HTR-8/SVneo (cell line): ENCODE data around the gene BMP2K.

Experiments
- DNase-seq: peaks from one replicate; pipeline ENCODE4 v3.0.0; 2011; ENCODE audit warnings: low spot score, mixed read lengths; ENCODE audit not compliant: insufficient read length
- FAIRE-seq: peaks from 2 replicates; lab custom pipeline; 2011; peaks lifted over from hg19 to GRCh38; lab: Jason Lieb, UNC

BMP2K gene

DNA sequence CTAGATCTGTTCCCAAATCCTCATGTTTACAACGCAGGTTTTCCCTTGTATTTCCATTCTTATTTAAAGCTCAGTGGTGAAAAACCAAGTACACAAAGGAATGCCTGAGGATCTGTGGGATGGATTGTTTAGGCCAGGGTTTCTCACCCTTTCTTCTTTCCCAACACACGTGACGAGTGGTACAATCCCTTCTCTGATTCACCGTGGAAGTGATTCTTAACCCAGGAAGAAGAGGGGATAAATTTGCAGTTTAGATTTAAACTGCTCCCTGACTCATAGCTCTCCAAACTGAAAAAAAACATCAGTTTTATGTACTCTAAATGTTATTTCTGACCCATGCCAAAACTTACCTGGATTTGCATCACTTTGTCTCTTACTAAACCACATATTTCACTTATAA is 146.1 kb downstream of the BMP2K start:
- DNase-seq (no peak), FAIRE-seq (no peak)

DNA sequence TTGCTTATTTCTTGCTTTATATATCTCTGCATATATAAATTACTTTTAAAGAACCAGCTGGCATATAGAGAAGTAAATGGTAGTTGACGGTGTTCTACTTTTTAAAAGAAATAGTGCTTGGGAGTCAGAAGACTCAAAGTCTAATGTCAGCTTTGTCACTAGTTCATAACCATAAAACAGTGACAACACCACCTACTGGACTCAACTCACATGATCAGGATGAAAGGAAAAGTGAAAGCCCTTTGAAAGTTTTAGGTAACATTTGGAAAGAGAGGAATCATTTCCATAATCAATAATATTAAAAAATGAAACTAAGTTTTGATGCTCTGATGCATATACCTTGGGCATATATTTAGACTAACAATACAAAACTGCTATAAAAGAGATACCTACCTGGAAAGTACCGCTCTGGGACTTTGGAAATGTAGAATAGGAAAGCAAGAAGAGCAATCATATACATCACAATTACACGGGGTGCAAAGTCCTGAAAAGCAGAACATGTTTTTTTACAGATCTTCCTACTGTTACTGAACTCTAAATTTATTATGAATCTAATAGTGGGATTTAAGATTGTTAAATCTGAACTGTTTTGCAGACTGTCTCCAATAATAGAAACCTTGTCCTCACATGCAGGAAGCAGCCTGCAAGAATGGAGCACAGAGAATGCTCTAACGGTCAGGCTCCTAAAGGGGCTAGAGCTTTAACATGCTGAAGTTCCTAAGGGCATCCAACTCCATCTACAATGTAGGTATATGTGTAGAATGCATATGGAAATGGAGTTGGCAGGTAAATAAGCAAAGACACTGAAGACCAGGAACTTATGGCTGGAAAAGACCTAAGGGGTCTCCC is 147.5 kb downstream of the BMP2K start:
- no peak for FAIRE-seq
- no peak for DNase-seq

DNA sequence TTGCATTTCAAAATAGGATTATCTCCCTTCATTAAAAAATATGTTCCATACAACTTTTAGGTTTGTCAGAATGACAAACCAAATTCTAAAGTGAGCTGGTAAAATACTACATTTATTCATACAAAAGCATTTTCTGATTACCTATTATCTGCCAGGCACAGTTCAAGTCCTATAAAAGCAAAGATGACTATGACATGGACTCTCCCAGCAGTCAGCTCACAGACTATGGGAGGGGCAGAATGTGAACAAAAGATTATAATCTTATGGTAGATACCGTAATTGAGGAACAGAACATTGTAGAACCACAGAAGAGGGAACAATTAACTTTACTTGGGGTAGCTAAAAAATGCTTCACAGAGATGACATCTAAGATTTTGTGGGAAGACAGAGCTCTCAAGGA is 150.7 kb downstream of the BMP2K start:
- no peak for DNase-seq
- no peak for FAIRE-seq

DNA sequence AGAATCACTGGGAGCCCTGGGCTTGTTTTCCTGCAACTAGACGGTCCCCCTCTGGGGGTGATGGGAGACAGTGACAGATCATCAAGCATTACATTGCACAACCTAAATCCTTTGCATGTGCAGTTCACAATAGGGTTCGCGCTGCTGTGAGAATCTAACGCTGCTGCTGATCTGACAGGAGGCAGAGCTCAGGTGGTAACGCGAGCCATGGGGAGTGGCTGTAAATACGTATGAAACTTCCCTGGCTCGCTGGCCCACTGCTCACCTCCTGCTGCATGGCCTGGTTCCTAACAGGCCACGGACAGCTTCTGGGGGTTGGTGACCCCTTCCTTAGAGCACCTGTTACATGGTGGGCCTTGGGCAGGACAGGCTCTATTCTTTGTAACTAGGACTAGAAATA is 152.7 kb downstream of the BMP2K start:
- DNase-seq = no peak
- no peak for FAIRE-seq

DNA sequence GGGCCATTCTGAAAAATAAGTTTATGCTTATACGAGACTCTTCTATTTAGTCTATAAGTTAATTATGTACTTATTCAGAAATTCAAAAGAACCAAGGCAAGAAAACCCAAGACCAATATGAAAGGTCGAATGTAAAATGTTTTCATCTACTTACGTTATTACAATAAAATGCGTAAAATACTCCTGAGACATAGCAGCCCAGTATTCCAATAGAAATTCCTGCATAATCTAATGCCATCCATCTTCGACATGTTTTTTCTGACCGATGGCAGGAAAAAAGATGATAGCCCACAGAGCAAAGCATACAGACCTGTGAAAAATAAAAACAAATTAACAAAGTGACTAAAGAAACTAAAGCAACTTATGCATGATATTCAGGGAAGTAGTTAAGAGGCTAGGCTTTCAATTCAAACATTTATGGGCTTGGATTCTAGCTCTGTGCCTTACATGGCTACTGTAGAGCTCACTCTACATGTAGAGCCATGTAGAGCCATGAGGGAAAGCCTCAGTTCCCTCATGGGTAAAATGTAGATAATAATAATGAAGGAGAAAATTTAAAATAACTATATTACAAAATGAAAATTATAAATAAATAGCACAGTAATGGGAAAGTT is 154.0 kb downstream of the BMP2K start:
- DNase-seq (no peak), FAIRE-seq (no peak)

DNA sequence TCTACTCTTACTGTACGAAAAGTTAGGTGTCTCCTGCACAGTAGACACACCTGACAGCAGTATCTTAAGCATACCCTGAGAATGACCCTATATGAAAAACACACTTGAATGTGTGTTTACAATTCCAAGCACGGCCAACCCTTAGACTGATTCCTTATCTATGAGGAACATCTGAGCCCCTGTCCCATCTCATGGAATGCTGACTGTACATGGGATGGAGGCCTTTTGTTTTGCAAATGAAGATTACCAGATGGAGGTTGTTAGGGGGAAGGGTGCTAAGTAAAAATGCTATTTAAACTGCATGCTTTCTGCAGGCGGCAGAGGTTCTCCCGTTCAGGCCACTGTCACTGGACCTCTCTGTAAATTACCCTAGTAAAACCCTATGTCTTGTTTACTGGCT is 160.8 kb downstream of the BMP2K start:
- no peak for DNase-seq
- FAIRE-seq = no peak

DNA sequence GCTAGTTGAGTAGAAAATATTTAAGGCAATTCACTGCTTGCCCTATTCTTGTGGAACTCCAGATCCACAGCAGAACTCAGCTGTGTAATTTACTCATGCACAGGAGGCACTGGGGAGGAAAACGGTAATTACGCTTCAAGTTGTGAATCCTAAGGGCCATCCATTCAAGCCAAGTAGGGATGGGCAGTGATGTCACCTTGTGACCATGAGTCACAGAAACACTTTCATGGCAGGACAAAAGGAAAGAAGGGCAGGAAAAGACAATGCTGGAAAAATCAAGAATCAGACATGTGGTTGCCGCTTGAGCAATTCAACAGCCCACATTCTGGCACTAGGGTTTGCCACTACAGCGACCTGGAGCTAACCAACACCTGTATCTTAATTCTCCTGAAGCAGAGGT is 161.7 kb downstream of the BMP2K start:
- FAIRE-seq = no peak
- DNase-seq = no peak

DNA sequence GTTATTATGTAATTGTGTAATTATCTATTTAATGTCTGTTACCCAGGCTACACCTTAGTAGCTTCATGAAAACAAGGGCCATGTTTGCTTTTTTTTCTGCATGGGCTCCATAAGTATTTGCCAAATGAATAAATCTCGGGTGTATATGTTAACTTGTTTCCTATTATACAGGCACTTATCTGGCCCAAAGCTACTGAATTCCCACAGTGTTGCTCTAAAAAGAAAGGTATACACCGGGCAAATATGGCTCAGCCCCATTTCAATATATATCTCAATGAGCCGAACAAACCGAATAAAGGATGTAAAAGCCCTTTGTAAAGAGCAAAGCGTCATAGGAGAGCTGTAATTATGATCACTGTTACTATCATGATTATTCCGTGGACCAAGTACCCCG is 162.3 kb downstream of the BMP2K start:
- FAIRE-seq (no peak), DNase-seq (no peak)

DNA sequence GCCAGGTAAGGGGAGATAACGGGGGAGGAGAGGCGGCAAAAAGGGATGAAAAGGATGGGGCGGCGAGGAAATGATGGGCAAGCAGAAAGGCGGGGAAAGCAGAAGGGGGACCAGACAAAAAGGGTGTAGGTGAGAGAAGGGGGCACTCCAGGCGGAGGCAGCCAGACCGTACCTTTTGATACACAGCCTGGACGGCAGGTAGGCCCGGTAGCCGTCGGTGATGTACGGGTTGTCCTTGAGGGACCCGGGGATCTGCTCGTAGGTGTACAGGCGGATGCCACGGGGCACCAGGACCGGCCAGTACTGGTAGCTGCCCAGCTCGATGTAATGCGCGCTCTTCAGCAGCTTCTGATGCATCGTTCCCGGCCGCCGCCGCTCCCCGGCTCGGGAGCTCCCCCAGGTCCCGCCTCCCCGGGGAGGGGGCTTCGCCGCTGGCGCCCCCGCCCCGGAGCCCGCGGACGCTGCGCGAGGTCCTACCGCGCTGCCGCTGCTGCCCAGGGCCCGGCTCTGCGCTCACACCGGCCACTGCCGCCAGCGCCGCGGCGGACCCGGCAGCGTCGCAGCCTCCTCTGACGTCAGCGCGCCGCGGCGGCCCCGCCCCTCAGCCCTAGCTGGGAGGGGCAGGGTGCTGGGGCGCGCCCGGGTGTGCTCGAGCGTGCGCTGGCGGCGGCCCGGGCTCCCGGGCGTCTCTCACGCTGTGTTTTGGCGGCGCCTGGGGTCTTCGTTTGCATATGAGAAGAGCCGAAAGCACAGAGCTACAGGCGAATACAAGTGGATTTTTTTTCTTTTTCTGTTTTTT is 162.9 kb downstream of the BMP2K start, which contains the start of gene PAQR3:
TSS of gene PAQR3 (minus strand) at position 571 of the 799 bp plus-strand sequence. CDS start at position 357, 214 bp downstream.
- FAIRE-seq (no peak), DNase-seq (peak; percentile 66)

DNA sequence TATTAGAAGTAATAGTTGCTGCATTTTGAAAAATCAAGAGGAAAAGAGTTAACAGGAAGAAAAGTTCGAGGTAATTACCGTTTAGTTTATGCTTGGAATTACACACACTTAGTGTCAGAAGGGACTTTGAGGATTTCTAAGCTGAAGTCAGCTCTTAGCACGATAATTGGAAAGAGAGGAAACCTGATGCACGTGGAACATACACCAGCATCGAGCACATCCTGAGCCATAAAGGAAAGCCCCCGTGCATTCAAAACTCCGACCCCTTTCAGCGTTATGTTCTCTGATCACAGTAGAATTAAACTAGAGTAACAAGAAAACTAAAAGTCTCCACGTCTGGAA is 163.5 kb downstream of the BMP2K start:
- DNase-seq = peak; percentile 2
- no peak for FAIRE-seq

DNA sequence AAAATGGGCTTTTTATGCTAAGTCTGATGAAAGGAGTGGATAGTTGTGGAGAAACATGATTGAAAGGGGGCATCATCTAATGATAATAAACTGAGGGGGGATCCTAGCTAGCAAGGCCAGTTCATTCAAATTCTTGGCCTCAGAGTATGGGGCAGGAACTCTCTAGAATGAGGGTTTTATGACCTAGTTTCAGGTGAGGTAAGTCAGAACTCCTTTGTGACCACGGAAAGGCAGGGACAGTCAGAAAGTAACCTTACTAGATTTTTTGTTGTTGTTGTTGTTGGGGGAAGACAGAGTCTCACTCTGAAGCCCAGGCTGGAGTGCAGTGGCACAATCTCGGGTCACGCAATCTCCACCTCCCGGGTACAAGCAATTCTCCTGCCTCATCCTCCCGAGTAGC is 164.6 kb downstream of the BMP2K start:
- DNase-seq (no peak), FAIRE-seq (no peak)

DNA sequence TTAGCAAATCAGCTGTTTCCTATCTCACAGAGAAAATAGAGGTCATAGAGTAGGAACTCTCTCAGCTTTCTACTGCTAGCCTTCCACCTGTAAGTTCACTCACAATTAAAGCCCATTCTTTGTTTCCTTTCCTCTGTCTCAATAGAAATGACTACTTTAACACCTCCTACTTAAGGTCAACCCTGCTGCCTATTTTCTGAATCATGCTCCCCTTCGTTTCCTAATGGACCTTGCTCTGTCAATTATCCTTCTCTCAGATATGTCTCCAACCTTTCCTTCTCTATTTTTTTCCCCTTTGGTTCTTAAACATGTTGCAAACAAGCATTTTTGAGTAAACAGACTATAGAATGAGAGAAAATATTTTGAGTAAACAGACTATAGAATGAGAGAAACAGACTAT is 168.2 kb downstream of the BMP2K start:
- FAIRE-seq = no peak
- DNase-seq = no peak

DNA sequence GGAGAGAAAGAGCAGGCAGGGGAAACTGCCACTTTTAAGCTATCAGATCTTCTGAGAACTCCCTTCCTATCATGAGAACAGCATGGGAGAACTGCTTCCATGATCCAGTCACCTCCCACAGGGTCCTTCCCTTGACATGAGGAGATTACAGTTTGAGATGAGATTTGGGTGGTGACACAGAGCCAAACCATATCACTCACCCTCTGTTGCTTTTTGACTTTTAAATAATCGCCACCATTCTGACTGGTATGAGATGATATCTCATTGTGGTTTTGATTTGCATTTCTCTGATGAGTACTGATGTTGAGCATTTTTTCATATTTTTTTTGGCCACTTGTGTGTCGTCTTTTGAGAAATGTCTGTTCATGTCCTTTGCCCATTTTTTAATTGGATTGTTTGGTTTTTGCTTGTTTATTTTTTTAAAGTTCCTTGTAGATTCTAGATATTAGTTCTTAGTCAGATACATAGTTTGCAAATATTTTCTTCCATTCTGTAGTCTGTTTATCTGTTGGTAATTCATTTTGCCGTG is 169.6 kb downstream of the BMP2K start:
- DNase-seq (no peak), FAIRE-seq (no peak)

DNA sequence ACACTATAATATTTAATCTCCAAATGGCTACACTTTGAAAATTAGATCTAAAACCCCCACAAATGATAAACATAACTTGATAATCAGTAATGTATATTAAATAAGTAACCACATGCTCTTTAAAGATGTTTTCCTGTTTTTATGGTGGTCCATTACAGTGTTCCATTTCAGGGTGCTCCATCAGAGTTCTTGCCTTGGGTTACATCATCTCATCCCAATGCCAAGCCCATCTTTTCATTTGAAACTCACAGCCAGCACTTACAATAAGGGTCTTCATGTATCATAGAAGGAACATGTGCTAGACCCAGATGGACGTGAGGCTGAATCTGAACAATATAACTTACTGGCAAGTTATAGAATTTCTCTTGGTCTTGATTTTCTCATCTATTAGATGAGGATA is 173.6 kb downstream of the BMP2K start:
- FAIRE-seq = no peak
- no peak for DNase-seq

DNA sequence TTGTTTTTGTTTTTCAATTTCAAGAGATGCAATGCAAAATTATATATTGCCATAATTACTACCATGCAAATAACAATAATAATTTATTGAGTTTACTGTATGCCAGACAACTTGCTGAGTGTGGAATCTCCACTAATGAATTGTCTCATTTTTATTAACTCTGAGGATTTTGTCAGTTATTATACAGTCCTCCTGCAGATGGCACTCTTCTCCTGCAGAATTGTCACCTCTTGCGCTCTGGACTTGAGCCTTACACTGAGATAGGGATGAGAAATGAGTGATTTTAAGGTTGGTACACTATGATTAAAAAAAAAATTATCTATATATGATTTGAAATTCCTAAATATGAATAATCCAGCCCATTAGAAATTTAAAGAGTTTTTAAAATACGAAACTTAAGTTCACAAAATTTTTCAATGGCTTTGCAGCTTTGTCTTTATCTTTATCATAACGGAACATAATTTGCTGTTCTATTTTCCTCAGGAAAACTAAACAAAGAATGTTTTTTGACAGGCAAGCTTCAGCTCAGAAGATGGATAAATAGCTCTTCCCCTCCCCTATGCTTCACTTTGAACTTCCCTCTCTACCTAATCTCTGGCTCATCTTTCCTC is 175.8 kb downstream of the BMP2K start:
- no peak for FAIRE-seq
- DNase-seq = peak; percentile 11

DNA sequence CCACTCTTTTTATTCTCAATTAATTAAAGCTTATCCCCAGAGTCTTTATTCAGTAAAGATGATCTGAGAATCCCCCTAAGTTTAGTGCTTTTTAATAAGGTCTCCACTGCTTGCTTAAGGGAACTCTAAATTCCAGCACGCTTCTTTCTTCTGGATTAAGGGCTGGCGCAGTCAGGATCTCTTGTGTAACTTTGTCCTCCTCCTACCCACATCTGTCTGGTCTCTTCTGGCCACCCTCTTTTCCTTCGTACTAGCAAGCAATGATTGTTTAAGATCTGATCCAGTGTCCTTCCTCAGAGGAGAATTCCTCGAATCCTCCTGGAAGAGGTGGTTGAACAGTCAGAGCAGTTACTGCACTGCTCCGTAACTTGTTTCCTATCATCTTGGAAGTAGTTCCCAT is 177.1 kb downstream of the BMP2K start:
- FAIRE-seq = no peak
- DNase-seq = no peak

DNA sequence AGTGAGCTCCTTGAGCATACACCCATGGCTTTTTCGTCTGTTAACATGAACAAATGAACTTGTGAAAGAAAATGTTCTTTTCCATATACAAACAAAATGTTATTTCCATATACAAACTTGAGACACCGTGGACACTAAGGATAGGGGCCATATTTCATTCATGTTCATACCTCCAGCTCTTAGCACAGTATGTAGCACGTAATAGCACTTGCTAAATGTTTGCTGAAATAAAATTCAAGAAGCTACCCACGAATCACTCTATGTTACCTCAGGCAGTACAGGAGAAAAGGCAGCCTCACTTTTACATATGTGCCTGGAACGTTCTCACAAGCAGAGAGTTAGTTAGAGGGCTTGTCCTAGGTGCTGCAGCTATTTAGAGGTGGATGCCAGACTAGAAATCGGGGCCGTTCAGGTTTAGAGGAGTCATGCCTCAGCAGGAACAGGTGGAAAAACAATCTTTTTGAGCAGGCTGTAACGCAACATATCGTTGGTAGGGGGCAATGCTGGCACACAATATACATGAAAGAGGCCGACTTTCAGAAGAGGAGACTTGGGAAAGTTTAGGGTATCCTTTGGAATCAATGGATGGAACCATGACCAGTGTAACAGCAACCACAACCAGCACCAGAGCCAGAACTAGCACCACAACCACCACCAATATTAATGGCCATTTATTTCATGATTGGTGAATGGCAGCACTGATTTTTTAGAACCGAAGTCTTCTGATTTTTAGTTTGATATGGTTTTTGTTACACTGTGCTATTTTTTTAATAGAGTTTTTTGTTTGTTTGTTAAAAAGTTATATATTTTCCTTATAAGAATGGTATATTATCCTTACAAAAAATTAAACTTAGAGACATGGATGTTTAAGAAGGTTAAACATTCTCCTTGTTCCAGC is 177.9 kb downstream of the BMP2K start:
- no peak for FAIRE-seq
- DNase-seq = peak; percentile 2

DNA sequence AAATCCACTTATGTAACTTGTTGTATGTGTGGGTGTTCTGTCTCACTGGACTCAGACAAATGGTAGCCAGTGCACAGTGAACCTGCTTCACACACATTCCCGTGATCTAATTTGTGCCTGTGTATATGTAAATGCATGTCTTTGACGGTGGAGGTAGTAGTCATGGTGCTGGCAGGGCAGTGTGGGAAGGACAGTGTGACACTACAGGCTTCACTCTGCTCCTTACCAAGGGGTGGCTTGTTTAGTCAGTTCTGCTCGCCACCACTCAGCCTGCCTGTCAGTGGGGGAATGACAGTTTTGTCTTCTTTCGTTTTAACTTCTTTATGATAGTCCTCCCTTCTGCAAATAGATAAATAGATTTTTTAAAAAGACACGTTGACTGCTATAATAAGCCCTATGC is 180.8 kb downstream of the BMP2K start:
- FAIRE-seq = no peak

DNA sequence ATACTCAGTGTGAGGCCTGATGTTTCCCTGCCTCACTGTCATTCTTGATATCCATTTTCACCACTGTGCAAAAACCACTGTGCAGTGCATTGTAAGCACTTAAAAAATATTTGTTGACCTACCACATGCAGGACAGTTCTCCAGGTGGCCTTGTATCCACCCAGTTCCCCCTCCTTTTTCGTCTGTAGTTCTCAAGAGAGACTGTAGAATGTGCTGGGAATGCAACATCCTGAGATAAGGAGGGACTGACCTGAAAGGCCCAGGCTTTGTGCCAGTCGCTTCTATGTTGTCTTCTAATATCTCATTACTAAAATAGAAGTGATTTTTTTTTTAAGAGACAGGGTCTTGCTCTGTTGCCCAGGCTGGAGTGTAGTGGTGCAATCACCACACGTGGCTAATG is 184.8 kb downstream of the BMP2K start:
- FAIRE-seq (no peak), DNase-seq (no peak)

More for the DNA sequence above, 180.8 kb downstream of the BMP2K start:
- DNase-seq = no peak
